Gastrocnemius medialis (tissue), 4 donors: ENCODE results near the gene RUFY3.

Experiments used
- POLR2A ChIP-seq, 2 donors: fragments of 450-650 bp; IDR thresholded peaks; one replicate each; pipeline ENCODE4 v1.6.1; 2017; ENCODE audit warnings: antibody characterized with exemption in 2 of 2, mild to moderate bottlenecking in 2 of 2, moderate library complexity in 2 of 2
- TF ChIP-seq, protein P1 (sequence below), 5 experiments: fragments of 450-650 bp in 3 of 5; fragments of 200-600 bp in 2 of 5; sonication (generic) in 2 of 5; IDR thresholded peaks in 4 of 5; conservative IDR thresholded peaks in 1 of 5; 1 replicate in 4 of 5; 2 replicates in 1 of 5; pipeline ENCODE4 v1.5.1; 2016 to 2019; ENCODE audit warnings: antibody characterized with exemption in 5 of 5, mild to moderate bottlenecking in 3 of 5, moderate library complexity in 3 of 5

DNA sequence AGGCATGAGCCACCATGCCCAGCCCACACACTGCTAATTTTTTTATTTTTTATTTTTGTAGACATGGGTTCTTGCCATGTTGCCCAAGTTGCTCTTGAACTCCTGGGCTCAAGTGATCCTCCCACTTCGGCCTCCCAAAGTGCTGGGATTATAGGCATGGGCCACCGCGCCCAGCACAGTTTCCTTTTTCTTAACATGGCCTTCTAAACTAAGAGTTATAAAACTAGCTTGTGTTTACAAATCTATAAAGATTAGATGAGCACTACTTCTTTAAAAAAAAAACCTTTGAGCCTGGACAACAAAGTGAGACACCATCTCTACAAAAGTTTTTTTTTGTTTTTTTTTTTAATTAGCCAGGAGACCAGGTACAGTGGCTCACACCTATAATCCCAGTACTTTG is 107.3 kb downstream of the RUFY3 start:
- TF ChIP-seq, protein P1, sequence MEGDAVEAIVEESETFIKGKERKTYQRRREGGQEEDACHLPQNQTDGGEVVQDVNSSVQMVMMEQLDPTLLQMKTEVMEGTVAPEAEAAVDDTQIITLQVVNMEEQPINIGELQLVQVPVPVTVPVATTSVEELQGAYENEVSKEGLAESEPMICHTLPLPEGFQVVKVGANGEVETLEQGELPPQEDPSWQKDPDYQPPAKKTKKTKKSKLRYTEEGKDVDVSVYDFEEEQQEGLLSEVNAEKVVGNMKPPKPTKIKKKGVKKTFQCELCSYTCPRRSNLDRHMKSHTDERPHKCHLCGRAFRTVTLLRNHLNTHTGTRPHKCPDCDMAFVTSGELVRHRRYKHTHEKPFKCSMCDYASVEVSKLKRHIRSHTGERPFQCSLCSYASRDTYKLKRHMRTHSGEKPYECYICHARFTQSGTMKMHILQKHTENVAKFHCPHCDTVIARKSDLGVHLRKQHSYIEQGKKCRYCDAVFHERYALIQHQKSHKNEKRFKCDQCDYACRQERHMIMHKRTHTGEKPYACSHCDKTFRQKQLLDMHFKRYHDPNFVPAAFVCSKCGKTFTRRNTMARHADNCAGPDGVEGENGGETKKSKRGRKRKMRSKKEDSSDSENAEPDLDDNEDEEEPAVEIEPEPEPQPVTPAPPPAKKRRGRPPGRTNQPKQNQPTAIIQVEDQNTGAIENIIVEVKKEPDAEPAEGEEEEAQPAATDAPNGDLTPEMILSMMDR (IDR thresholded peaks at IDR 0.05 in 4 of 5, conservative IDR thresholded peaks at IDR 0.05 in 1 of 5), result no peak
- no peak for TF ChIP-seq POLR2A (IDR thresholded peaks at IDR 0.05)
